C4-2B (cell line): ENCODE measurements around the gene PPT2.

ENCODE experiments used
- CTCF ChIP-seq: fragments of 450-650 bp; conservative IDR thresholded peaks from 2 replicates; pipeline ENCODE4 v1.5.1; 2017; ENCODE audit warnings: mild to moderate bottlenecking
- ZFX ChIP-seq: fragments of 450-650 bp; IDR thresholded peaks from 2 replicates; pipeline ENCODE4 v1.6.1; 2017

DNA sequence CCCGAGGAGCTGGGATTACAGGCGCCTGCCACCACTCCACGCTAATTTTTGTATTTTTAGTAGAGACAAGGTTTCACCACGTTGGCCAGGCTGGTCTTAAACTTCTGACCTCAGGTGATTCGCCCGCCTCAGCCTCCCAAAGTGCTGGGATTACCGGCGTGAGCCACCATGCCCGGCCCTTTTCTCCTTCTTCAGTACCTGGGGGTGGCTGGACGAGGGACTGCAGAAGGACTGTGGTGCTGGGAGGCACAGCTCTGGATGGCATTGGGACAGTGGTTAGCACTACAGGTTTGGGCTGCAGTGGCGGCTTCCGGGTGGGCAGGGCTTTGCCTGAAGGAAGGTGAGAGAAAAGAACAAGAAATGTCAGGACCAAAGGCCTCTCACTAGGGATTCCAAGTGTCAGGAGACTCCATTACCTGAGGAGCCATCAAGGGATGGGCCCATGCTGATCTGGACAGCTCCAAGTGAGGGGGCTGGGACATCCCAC is 33.3 kb upstream of the PPT2 start:
- TF ChIP-seq CTCF (no peak), ZFX (no peak)
